ENCODE results near the gene SCGB3A1.

SCGB3A1 gene

DNA sequence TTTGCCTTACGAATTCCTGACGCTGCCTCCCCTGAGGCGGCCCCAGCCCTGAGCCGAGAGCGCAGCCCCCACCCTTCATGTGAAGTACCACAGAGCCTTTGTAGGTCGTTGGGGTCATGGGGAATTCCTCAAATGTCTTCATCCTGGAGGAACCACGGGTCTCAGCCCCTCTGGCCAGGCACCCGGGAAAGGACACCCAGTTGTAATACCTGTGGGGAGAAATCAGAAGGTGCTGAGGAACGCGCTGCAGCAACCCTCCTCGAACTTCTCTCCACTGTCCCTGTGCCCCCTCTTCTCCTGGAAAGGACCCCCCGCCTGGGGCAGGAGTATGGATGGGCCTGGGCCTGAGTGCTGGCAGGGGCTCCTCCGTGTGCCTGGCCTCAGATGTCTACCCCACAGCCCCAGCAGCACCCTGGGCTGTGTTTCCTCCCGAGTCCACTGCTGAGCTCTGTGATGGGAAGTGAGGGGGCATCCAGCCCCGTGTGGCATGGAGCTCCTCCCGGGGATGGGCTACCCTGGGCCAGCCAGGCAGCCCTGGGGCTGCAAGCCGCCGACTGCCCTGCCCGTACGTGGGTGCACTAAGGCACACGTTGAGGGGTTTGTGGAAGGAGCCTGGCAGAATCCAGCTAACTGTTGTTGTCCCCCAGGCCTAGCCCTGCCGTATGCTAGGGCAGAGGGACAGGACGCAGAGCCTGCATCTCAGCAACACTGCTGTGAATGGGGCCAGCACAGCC is 18.7 kb upstream of the SCGB3A1 start:
- no peak for DNase-seq (ENCODE audit: low spot score)
- TF ChIP-seq CTCF (IDR thresholded peaks at IDR 0.05; ENCODE audit: extremely low read depth, missing control alignments) = no peak

DNA sequence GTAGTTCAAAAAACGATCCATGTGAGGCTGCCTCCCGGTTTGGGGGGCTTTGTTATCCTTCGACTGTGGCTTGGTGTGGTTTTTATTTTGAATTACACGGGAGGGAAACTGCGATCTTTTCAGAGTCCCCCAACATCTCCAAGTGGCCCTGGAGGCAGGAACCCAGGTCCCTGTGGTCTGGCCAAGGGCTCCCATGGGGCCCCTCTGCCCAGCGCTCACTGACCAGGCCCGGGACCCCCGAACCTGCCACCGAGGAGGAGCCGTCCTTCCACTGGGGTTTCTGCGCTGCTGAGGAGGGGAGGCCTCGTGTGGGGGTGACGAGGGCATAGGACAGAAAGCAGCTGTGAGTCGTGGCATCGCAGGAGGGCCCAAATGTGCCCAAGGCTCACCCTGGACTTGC is 18.1 kb upstream of the SCGB3A1 start:
- TF ChIP-seq CTCF (IDR thresholded peaks at IDR 0.05; ENCODE audit: extremely low read depth, missing control alignments) = no peak
- DNase-seq (ENCODE audit: low spot score) = no peak

GRCh38 chr5:180608572-180609310 is 17.4 kb upstream of the SCGB3A1 start:
- TF ChIP-seq CTCF (IDR thresholded peaks at IDR 0.05; ENCODE audit: extremely low read depth, missing control alignments) = no peak
- no peak for DNase-seq (ENCODE audit: low spot score)

GRCh38 chr5:180607861-180608571 is 16.7 kb upstream of the SCGB3A1 start:
- DNase-seq (ENCODE audit: low spot score) = no peak
- no peak for TF ChIP-seq CTCF (IDR thresholded peaks at IDR 0.05; ENCODE audit: extremely low read depth, missing control alignments)

- TF ChIP-seq CTCF (IDR thresholded peaks at IDR 0.05; ENCODE audit: extremely low read depth, missing control alignments) = no peak
These were observed 15.0 kb upstream of the SCGB3A1 start for GRCh38 chr5:180606215-180606785.

GRCh38 chr5:180605554-180606214 is 14.4 kb upstream of the SCGB3A1 start:
- DNase-seq (ENCODE audit: low spot score) = peak; percentile 84
- peak; percentile 78 for TF ChIP-seq CTCF (IDR thresholded peaks at IDR 0.05; ENCODE audit: extremely low read depth, missing control alignments)

More at GRCh38 chr5:180606215-180606785, 15.0 kb upstream of the SCGB3A1 start:
- no peak for DNase-seq (ENCODE audit: low spot score)
